ENCODE data around the gene PTGIR.

DNA sequence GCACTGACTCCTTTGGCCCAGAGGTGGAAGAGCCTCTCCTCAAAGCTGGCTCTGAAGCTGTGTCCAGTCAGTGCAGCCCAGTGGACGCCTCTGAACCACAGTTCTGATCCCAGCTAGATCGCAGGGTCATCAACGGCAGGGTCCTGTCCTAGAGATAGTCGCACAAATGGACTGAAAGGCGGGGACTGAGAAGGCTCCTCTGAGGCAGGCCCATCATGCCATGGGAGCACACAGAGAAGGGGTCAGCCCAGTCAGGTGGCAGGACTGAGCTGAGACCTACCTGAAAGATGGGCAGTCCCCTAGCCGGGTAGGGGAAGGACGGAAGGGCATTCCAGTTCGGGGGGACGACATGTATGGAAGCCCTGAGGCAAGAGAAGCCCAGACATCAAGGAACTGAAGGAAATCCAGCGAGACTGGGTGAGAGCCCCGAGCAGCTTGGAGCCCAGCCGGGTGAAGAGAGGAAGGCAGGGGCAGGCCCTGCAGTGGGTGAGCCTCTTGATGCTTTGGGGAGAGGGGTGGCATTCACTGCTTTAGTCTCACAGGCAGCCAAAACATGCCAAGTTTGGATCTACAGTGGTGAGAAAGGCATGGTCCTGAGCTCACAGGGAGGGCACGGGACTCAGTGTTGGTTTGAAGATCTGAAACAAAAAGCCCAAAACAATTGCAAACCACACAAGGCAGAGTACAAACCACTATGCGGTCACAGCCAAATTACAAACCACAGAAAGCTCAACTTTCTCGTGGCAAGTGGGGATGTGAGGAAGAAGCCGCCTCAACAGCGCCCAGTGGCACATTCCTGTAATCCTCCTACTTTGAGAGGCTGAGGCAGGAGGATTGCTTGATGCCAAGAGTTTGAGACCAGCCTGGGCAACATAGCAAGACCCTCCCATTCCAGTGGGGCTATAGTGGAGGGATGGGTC is 13.8 kb downstream of the PTGIR start:
- no peak for TF ChIP-seq GATA2 (IDR thresholded peaks at IDR 0.05; ENCODE audit: low read depth, low read length)
- TF ChIP-seq GATA3 (IDR thresholded peaks at IDR 0.05; ENCODE audit: low read depth, low read length): no peak

Data from SH-SY5Y (cell line).